NCI-H1436 (cell line): ENCODE measurements around the gene CYTH4.
"Not testable (repeated sequence)": the region's sequence is repeated elsewhere in the genome, so short reads cannot be mapped to it uniquely, and the experiment has no call there.

Source experiments
- DNase-seq: peaks from one replicate; lab custom pipeline; 2025; lab: John Stamatoyannopoulos, UW

The CYTH4 gene

DNA sequence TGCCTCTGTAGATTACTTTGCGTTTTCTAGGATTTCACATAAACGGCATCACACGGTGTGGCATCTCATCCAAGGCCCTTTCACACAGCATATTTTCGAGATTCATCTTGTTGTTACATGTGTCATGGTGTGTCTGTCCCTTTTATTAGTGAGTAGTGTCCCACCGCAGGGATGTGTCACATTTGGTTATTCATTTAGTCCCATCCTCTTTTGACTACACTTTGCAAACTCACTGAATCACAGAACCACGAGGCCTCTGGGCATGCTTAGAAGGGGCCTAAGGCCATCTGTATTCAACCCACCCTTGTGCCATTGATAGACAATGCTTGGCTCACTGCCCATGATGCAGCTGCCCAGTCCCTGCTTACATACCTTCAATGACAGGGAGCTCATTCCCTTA is 34.1 kb upstream of the CYTH4 start:
- DNase-seq: no peak

DNA sequence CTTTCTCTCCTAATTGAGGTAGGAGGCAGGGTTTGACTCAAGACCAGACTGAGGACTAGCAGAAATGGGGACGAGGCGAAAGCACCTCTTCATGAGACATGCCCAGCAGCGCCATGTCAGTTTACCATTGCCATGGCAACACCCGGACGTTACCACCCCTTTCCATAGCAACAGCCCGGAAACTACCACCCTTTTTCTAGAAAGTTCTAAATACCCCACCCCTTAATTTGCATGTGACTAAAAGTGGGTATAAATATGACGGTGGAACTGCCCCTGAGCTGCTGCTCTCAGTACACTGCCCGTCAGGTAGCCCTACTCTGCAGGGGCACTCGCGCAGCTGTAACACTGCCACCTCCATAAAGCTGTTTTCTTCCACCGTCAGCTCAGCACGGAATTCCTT is 32.3 kb upstream of the CYTH4 start:
- DNase-seq: no peak

DNA sequence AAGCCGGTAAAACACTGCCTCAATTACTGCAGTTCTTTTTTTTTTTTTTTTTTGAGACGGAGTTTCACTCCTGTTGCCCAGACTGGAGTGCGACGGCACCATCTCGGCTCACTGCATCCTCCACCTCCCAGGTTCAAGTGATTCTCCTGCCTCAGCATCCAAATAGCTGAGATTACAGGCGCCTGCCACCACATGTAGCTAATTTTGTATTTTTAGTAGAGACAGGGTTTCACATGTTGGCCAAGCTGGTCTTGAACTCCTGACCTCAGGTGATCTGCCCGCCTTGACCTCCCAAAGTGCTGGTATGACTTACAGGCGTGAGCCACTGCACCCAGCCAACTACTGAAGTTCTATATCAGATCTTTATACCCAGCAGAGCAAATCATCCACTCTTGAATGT is 30.5 kb upstream of the CYTH4 start:
- not testable (repeated sequence) for DNase-seq

DNA sequence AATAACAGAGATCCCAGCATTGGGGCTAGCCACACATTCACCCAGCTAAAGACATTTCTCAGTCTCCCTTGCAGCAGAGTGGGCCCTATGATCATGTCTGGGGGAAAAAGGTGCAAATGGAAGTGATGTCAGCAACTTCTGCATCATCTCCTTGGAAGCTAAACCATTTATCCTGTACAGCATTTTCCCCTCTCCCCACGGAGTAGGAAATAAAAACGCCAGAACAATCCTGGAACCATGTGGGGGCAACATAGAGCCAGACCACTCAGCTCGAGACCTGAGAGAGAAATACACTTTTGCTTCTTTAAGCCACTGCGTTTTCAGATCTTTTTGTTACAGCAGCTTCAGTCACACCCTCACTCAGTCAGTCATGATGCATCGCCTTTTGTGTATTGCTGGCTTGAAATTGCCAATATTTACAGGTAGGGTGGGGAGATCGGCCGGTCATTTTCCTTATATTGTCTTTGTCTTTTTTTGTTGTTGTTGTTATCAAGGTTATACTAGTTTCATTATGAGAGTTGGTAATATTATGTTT is 29.1 kb upstream of the CYTH4 start:
- DNase-seq: no peak

- DNase-seq: no peak
Measured at GRCh38 chr22:37254209-37254866, 28.0 kb upstream of the CYTH4 start.

GRCh38 chr22:37254867-37255233 is 27.5 kb upstream of the CYTH4 start:
- no peak for DNase-seq

DNA sequence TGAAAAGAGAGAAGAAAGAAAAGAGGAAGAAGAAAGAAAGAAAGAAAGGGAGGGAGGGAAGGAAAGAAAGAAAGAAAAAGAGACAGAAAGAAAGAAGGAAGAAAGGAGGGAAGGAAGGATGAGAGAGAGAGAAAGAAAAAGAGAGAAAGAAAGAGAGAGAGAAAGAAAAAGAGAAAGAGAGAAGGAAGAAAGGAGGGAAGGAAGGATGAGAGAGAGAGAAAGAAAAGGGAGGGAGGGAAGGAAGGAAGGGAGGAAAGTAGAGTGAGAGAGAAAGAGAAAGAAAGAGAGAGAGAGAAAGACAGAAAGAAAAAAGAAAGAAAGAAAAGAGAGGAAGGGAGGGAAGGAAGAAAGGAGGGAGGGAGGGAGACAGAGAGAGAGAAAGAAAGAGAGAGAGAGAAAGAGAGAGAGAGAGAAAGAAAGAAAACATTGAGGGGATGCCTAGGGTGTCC is 26.7 kb upstream of the CYTH4 start:
- DNase-seq: no peak

DNA sequence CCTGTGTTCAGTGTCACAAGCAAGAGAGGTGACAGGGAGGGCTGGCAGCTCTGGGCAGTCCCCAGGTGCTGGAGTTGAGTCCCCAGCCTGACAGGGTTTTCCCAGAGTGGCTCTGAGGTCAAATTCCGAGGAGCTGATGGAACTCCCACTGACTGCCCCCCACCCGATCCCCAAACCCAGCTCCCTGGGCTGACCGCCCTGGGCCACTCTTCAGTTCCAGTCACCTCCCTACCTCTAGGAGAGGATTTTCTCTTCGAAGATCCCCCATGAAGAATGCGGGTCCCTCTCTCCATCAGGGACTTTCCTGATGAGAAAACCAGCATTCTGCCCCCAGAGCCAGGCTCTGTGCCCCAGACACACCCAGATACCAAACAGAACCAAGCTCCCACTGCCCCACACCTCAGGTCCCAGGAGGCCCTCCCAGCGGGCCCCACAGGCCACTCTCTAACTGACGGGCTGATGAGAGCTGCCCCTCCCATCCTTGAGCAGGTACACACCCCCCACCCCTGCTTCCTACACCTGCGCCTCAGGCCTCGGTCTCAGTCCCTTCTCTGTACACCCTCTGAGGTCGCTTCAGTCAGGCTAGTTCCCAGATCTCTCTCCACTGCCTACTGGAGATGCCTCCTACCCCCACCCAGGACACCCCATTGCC is 26.1 kb upstream of the CYTH4 start:
- DNase-seq: no peak

GRCh38 chr22:37258005-37258752 is 24.1 kb upstream of the CYTH4 start:
- DNase-seq: no peak

- no peak for DNase-seq
Measured at GRCh38 chr22:37258753-37259401, 23.4 kb upstream of the CYTH4 start.

GRCh38 chr22:37259540-37260029 is 22.7 kb upstream of the CYTH4 start:
- no peak for DNase-seq

DNA sequence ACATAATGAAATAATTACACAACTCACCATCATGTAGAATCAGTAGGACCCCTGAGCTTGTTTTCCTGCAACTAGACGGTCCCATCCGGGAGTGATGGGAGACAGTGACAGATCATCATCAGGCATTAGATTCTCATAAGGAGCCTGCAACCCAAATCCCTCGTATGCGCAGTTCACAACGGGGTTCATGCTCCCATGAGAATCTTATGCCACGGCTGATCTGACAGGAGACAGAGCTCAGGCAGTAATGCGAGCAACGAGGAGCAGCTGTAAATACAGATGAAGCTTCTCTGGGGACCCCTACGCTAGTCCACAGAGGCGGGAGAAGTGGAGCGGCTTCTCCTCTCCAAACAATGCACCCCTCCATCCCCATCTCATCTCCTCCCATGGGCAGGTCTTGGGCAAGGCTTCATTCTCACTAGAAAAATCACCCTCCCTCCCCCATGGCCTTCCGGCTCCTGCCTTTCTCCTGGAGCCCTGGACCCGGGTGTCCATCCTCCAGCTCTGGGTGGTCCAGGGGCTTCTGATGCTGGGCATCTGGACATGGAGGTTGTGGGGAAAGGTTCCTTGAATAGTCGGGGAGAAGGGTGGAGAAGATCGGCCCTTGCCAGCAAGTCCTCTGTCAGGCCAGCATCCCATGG is 22.0 kb upstream of the CYTH4 start:
- peak; percentile 52 for DNase-seq

DNA sequence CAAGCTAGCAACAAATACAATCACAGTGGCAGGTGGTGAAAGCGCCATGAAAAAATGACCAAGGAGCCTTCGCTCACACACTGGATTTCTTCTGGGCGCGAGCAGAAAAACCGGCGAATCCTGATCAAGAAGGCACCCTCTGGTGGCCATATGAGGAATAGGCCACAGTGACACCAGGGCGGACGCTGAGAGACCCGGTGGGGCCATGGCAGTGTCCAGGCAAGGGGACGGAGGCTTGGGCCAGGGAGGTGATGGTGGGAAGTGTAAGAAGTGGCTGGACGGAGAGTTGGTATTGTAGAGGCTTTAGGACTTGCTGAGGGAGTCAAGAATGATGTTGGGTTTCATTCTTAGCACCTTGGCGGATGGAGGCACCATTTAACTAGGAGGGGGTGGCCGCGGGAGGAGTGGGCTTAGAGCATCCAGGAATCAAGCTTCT is 21.4 kb upstream of the CYTH4 start:
- peak; percentile 47 for DNase-seq

GRCh38 chr22:37262346-37262745 is 20.0 kb upstream of the CYTH4 start:
- no peak for DNase-seq

DNA sequence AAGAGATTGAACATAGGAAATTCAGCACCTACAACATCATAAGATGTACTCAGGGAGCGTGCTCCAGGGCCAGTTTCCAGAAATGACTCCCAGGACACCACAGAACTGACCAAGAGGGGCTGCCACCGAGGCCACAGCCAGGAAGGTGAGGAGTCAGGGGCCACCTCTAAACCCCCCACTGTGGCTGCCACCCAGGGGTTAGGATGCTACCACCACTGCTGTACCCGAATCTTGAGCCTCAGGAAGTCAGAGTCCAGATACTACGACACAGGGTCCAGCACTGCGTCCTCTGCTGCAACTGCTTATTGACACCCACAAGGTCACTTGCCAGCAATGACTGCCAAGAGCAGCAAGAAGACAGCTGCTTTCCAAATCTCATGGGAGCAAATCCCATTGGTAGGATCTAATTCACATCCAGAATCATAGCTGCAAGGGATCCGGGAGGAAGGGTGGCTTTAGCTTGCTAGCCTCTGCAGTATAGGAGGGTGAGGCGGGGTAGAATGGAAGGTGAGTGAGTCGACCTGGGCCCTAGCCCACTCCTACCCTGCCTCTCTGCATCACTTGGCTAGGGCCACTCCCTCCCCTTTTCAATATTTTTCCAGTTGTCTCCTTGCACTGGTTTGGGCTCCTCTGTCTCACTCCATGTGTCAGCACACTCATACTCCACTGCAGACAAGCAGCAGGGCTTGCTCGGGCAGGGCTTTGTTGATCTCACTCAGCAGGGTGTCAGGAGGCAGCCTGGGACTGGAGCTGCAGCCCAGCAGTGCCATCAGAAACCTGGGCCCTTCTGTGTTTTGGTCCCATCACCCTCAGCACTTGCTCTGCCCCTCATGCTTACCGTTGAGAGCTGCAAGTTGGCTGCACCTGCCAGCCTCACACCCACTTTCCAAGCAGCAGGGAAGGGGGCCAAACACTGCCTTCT is 18.1 kb upstream of the CYTH4 start:
- no peak for DNase-seq

- no peak for DNase-seq
Measured at GRCh38 chr22:37266581-37267134, 15.7 kb upstream of the CYTH4 start.

DNA sequence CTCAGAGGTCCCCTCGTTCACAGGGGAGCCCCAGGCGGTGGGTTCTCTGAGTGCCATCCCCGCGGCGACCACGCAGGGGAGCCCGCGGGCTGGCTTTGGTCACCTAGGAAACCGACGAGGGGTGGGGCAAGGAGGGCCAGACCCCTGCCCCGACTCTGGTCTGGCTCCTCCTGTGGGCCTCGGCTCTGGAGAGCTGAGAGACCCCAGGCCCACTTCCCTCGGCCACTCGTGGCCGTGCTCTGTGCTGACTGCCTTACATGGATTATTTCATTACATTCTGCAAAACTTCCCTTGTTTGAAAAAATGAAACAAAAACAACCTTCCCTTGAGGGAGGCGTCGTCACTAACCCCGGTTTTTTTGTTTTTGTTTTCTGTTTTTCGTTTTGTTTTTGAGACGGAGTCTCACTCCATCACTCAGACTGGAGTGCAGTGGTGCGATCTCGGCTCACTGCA is 15.1 kb upstream of the CYTH4 start:
- peak; percentile 59 for DNase-seq

- no peak for DNase-seq
Measured at GRCh38 chr22:37267661-37268413, 14.5 kb upstream of the CYTH4 start.

- DNase-seq: no peak
Measured at GRCh38 chr22:37269936-37270678, 12.2 kb upstream of the CYTH4 start.
